Ishikawa (cell line): ENCODE measurements around the gene ZNFX1.

Source experiments
- CEBPB ChIP-seq: IDR thresholded peaks from 2 replicates; pipeline ENCODE4 v1.6.1; 2012
- CREB1 ChIP-seq: IDR thresholded peaks from 2 replicates; pipeline ENCODE4 v1.6.1; 2012; ENCODE audit warnings: low read depth
- EGR1 ChIP-seq: IDR thresholded peaks from 2 replicates; pipeline ENCODE4 v1.6.1; 2012
- EP300 ChIP-seq: IDR thresholded peaks from 2 replicates; pipeline ENCODE4 v1.6.1; 2012; ENCODE audit warnings: borderline replicate concordance
- FOXM1 ChIP-seq: IDR thresholded peaks from 2 replicates; pipeline ENCODE4 v1.6.1; 2012; ENCODE audit warnings: low read depth, borderline replicate concordance
- MAX ChIP-seq: IDR thresholded peaks from 2 replicates; pipeline ENCODE4 v1.6.1; 2012
- NFIC ChIP-seq: IDR thresholded peaks from 2 replicates; pipeline ENCODE4 v1.6.1; 2012
- RAD21 ChIP-seq: IDR thresholded peaks from 2 replicates; pipeline ENCODE4 v1.6.1; 2012; ENCODE audit warnings: low read depth
- REST ChIP-seq: IDR thresholded peaks from 2 replicates; pipeline ENCODE4 v1.6.1; 2012; ENCODE audit warnings: low read depth, mild to moderate bottlenecking
- TAF1 ChIP-seq: IDR thresholded peaks from 2 replicates; pipeline ENCODE4 v1.6.1; 2012; ENCODE audit warnings: low read depth, mild to moderate bottlenecking
- TCF12 ChIP-seq: IDR thresholded peaks from 2 replicates; pipeline ENCODE4 v1.6.1; 2012; ENCODE audit warnings: low read depth
- TEAD4 ChIP-seq: IDR thresholded peaks from 2 replicates; pipeline ENCODE4 v1.6.1; 2012
- USF1 ChIP-seq: IDR thresholded peaks from 2 replicates; pipeline ENCODE4 v1.6.1; 2012
- YY1 ChIP-seq: IDR thresholded peaks from 2 replicates; pipeline ENCODE4 v1.6.1; 2012; ENCODE audit warnings: low read depth
- ZBTB7A ChIP-seq: IDR thresholded peaks from 2 replicates; pipeline ENCODE4 v1.6.1; 2012; ENCODE audit warnings: low read depth

The ZNFX1 gene

DNA sequence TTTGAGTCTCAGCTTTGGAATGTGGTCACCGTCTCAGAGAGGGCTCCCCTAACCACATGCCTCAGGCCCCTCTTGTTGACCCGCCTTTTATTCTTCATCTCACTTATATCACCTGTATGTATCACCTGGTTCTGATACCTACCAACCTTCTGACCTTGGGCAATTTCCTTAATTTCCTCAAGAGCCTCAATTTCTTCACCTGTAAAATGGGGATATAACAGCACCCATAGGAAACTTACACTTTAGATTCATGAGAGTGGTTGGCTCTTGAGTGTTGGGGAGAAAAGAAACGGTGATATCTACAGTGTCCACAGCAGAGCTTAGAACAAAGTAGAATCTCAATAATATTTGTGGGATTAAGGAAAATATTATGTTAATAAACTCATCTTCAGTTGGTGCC is 62.6 kb downstream of the ZNFX1 start:
- TF ChIP-seq YY1 (no peak), REST (no peak), CREB1 (no peak), TAF1 (no peak), EGR1 (no peak), FOXM1 (no peak), EP300 (no peak), MAX (no peak), TEAD4 (no peak), NFIC (no peak), RAD21 (no peak), TCF12 (no peak)

DNA sequence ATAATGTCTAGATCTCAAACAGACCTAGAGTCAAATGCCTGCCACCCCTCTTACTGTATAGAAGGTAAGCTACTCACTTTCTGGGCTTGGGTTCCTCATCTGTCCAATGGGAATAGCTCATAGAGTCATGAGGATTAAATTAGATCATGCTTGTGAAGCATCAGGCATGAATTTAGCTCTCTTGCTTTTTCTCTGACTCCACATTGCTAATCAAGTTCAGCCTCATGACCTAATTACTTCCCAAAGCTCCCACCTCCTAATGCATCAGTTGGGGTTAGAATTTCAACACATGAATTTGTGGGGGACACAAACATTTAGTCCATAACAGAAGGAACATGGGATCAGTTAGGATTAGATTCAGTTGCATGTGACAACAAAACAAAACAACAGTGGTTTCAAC is 63.3 kb downstream of the ZNFX1 start:
- TF ChIP-seq YY1 (no peak), CREB1 (no peak), EP300 (no peak), ZBTB7A (no peak), TAF1 (no peak), TEAD4 (no peak), TCF12 (no peak), MAX (no peak), RAD21 (no peak), CEBPB (no peak), USF1 (no peak), EGR1 (no peak), FOXM1 (no peak), REST (no peak), NFIC (no peak)

GRCh38 chr20:49210757-49211110 is 67.1 kb downstream of the ZNFX1 start:
- no peak for TF ChIP-seq CREB1
- TF ChIP-seq EGR1, result no peak
- no peak for TF ChIP-seq TCF12
- no peak for TF ChIP-seq USF1
- no peak for TF ChIP-seq TAF1
- TF ChIP-seq FOXM1, result no peak
- TF ChIP-seq ZBTB7A, result no peak
- TF ChIP-seq NFIC, result no peak
- TF ChIP-seq EP300, result no peak
- TF ChIP-seq MAX, result no peak
- TF ChIP-seq REST, result no peak
- no peak for TF ChIP-seq YY1
- no peak for TF ChIP-seq RAD21

DNA sequence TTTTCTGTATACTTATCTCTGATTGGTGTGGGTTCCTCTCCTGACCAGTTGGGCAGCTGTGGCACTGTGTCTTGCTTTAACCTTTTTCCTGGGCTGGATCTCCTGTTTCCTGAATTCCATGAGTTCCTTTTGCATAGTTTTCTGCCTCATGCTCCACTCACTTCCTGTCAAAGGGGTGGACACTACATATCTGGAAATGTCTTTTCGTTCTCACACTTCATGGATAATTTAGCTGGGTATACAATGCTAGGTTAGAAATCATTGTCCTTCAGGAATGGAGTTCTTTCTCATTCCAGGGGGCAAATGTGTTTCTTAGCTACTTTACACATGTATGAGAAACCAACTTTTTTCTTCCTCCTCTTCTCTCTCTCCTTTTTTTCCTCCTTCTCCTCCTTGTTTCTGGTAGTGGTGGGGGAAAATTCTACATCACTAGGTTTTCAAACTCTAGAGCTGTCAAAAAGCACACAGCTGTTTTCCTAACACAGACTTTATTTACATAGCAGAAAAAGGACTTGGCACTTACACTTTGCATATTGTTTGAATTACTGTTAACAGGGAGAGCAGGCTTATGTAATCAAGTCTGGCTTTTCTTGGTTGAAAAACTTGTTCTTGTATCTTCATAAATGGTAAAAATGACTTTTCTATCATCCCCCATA is 67.6 kb downstream of the ZNFX1 start:
- TF ChIP-seq REST, result no peak
- no peak for TF ChIP-seq CEBPB
- no peak for TF ChIP-seq YY1
- no peak for TF ChIP-seq TEAD4
- no peak for TF ChIP-seq MAX
- no peak for TF ChIP-seq FOXM1
- TF ChIP-seq USF1, result no peak
- no peak for TF ChIP-seq ZBTB7A
- TF ChIP-seq EP300, result no peak
- TF ChIP-seq CREB1, result no peak
- no peak for TF ChIP-seq EGR1
- TF ChIP-seq NFIC, result no peak
- no peak for TF ChIP-seq TAF1
- no peak for TF ChIP-seq TCF12
- no peak for TF ChIP-seq RAD21
